C4-2B (cell line): Measurements from ENCODE around the gene DNAJC13.

Experiments used
- CTCF ChIP-seq: fragments of 450-650 bp; conservative IDR thresholded peaks from 2 replicates; pipeline ENCODE4 v1.5.1; 2017; ENCODE audit warnings: mild to moderate bottlenecking
- ZFX ChIP-seq: fragments of 450-650 bp; IDR thresholded peaks from 2 replicates; pipeline ENCODE4 v1.6.1; 2017

DNA sequence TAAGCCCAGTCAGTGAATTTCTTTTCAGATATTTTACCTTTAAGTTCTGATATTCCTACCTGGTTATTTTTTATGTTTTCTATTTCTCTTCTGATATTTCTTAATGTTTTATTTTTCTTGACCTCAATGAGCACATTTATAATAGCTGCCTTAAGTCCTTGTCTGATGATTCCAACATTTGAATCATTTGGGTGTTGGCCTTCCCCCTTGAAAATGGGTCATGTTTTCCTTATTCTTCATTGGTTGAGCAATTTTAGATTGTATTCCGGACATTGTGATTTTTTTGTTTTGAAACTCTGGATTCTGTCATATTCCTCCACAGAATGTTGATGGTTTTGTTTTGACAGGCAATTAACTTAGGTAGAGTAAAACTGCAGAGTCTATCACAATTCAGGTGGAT is 170.1 kb downstream of the DNAJC13 start:
- TF ChIP-seq CTCF (no peak), ZFX (no peak)
